GM12801 (cell line): Measurements from ENCODE around the gene MT1F.

ENCODE experiments used
- CTCF ChIP-seq: IDR thresholded peaks from one replicate; pipeline ENCODE4 v1.5.1; 2011; ENCODE audit warnings: control low read depth; ENCODE audit not compliant: insufficient read length; ENCODE audit errors: extremely low read depth

MT1F gene

GRCh38 chr16:56667581-56668571 is 10.1 kb downstream of the MT1F start, which contains the start of gene MT1G:
TSS of gene MT1G (minus strand) at chr16:56668065. CDS start at chr16:56667993, 72 bp downstream.
- TF ChIP-seq CTCF: no peak

- TF ChIP-seq CTCF: no peak
Observed at GRCh38 chr16:56669005-56669839, 11.5 kb downstream of the MT1F start, which contains the start of gene MT1H. TSS of gene MT1H (plus strand) at chr16:56669814. CDS start at chr16:56669885, 71 bp downstream.

- TF ChIP-seq CTCF: no peak
Observed at GRCh38 chr16:56669840-56670619, 12.3 kb downstream of the MT1F start.

- no peak for TF ChIP-seq CTCF
Observed at GRCh38 chr16:56670620-56670934, 12.8 kb downstream of the MT1F start.

GRCh38 chr16:56672761-56673536 is 15.2 kb downstream of the MT1F start:
- TF ChIP-seq CTCF: no peak

- TF ChIP-seq CTCF: no peak
Observed at GRCh38 chr16:56673921-56674320, 16.2 kb downstream of the MT1F start.
